GM18909 (cell line): ENCODE measurements around the gene NHLH1.

Experiments
- ATAC-seq: cut with Tn5 transposase; IDR thresholded peaks from one replicate; pipeline ENCODE4 v1.9.1; 2021; ENCODE audit warnings: mild to moderate bottlenecking; ENCODE audit not compliant: unreplicated experiment, poor library complexity

The NHLH1 gene

GRCh38 chr1:160407839-160408801 is 41.2 kb downstream of the NHLH1 start:
- no peak for ATAC-seq

DNA sequence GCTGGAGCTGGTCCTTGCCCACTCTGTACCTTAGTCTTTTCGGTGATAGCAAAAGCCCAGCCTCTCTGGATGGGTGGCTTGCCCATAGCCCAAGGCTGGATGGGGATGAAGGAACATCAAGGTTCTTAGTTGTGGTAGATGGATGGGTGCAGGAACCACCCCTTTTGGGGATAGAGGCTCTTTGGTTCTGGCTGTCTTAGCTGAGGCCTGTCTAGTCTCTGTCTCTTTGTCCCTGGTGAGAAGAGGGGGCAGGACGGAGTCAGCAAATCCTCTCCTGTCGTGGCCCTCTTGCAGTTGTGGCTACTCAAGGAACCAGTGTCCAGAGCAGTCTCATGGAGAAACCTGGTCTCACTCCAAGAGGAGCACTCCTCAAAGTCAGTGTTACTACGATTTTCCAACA is 42.0 kb downstream of the NHLH1 start:
- ATAC-seq: no peak

DNA sequence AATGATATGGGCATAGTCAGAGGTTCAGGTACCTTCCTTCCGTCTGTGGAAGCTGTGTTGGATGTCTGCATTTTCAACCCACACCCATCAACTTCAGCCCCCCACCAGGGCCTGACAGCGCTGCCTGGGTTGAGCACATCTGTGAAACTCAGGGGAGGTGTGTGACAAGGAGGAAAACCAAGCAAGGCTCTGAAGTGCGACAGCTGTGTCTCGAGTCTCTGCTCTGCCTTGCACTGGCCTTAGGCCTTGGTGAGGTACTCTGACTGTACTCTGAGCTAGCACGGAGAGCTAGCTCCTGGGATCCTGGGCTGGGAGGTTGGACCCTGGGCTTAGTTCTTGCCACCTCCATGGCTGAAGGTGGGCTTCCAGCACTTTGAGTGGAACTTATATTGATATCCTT is 42.6 kb downstream of the NHLH1 start:
- no peak for ATAC-seq

DNA sequence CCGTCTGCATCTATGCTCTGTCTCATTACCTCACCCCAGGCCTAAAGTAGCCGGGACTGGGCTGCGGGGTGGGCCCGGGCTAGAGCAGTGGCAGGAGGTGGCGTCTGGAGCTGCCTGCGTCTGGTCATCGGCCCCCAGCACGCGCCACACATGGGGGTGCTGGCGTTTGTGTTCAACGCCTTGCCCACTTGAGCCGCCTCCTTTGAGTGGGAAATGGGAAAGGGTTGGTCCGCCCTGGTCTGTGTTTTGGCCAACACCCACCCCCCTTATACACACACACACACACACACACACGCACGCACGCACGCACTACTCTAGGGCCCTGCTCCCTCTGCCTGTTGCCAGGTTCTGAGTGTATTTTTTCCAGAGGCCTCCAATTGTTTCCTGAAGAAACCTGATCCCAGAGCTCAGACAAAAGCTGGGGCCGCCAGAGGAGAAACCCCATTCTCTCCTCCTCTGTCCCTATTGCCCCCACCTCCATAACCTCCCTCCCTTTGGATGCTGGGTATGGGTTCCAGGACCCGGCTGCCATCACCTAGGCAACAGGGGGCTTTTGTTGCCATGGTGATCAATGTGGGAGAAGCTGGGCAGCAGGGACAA is 43.6 kb downstream of the NHLH1 start:
- no peak for ATAC-seq

DNA sequence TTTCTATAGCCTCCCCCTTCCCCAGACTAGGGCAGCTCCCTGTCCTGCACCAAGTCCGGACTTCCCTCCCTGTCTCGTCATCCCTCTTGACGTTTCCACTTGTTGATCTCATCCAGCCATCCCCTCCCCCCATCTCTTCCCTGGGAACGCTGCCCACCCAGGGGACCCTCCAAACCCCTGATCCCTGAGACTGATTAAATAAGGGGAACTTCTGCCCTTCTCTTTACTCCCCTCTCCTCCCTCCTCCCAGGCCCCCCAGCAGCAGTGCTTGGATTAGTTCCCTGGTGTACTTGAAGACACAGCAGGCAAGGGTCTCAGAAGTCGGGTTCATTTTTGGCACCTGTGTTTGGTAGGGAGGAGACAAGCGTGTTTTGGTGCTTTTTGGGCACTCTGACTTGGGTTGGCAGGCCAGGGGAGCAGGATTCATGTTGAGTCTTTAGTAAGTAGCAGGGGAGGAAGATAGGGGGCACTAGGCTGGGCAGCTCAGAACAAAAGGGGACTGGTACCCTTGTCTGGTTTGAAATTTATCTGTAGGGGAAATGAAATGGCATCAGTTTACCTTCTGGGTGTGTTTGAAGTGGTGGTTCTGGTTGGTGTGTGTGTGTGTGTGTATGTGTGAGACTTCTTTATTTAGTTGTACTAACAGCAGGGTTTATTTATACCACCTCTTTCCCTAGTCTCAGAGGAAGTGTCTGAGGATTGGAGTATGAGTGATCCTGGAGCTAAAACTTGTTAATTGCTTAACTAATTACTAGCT is 44.6 kb downstream of the NHLH1 start:
- no peak for ATAC-seq

DNA sequence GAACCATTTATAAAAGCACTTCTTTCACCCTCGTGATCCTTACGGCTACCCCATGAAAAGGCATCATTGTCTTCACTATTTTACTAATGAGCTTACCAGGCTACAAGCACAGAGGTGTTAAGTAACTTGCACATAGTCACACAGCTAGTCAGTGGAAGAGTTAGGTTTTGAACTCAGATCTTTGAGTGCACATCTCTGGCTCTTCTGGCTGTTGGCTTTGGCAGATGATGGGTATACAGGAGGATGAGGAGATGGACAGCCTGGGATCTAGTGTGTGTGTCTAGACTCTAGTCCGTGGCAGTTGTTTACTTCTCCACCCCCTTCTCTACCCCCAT is 45.1 kb downstream of the NHLH1 start:
- ATAC-seq: no peak

- no peak for ATAC-seq
Observed at GRCh38 chr1:160413716-160414115, 46.8 kb downstream of the NHLH1 start.

- no peak for ATAC-seq
Observed at GRCh38 chr1:160414881-160415280, 48.0 kb downstream of the NHLH1 start.

DNA sequence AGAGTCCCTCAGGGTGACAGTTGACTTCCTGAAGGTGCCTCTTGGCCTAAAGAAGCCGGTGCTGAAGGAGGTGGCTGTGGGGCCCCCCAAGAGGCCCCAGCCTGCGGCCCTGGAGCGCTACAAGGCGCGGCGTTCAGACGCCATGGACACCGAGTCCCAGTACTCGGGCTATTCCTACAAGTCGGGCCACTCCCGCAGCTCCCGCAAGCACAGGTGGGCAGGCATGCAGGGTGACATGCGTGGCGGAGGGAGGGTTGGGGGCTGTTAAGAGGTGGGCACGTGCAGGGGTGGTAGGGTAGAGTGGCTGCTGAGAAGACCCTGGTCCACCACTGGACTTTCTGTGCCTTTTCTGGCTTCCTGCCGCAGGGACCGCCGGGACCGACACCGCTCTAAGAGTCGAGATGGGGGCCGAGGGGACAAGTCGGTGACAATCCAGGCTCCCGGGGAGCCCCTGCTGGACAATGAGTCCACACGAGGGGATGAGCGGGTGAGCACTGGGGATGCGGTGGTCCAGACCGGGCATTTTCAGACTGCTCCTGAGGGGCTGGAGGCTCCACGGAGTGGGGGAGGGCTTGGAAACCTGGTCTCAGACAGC is 48.9 kb downstream of the NHLH1 start:
- no peak for ATAC-seq

DNA sequence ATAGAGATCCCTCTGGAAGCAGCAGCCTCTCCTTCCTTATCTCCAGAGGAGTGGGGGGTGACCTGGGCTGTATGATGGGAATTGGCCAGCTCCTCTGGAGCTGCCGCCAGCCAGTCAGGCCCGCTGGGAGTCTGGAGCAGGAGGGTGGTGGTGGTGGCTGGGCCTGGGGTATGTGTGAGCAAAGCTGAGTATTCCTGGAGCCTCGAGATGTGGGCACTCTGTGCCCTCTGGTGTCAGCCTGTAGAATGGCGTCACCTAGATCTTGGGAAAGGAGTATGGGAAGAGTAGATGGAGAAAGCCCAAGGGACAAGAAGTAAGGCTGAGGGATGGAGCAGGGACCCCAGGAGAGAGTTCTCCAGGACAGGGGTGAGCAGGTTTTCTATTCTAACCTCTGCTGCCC is 49.5 kb downstream of the NHLH1 start:
- no peak for ATAC-seq

DNA sequence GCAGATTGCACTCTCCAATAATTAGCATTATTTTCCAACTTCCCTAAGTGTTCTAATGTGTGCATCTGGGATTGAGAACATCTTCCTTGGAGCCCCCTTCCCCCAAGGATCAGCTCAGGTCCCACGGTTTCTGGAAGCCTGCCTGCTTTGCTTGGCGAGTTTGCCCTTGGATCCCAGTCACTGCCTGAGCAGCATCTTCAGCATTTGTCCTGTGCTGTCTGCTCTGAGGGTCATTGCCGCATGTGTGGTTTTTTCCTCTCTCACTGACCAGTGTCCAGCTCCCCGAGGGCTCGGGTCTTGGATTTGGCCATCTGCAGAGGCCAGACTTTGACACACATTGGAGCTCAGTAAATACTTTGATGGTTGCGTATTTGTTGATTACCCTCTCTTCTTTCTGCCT is 51.6 kb downstream of the NHLH1 start:
- ATAC-seq: no peak

GRCh38 chr1:160419150-160419837 is 52.4 kb downstream of the NHLH1 start:
- ATAC-seq: no peak

- ATAC-seq: no peak
Observed at GRCh38 chr1:160419838-160420169, 52.9 kb downstream of the NHLH1 start.

GRCh38 chr1:160420881-160421842 is 54.3 kb downstream of the NHLH1 start:
- ATAC-seq: no peak

DNA sequence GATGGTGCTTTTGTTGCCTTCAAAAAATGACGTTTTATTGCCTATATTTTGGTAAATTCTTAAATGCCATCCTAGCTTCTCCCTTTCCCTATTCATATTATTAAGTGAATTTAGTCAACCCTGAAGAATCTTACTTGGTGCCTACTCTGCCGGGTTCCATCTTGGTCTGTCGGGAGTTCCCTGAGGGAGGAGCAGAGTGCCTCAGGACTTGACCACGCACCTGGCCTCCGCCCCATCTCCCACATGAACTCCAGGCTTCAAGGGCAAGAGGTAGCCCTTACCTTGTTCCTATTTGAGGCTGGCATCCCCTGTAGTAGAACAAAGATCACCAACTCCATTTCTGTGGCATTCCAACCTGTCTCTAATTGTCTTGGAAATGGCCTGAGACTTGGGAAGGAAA is 55.0 kb downstream of the NHLH1 start:
- no peak for ATAC-seq
